NOMO-1 treated with DMSO at 0.1 percent for 48 hours (cell line): ENCODE results near the gene BLTP3A.
"Not testable (repeated sequence)": the region's sequence is repeated elsewhere in the genome, so short reads cannot be mapped to it uniquely, and the experiment has no call there.

ENCODE experiments used
- DNase-seq: peaks from one replicate; lab custom pipeline; 2025; ENCODE audit not compliant: unreplicated experiment; lab: John Stamatoyannopoulos, UW

The BLTP3A gene, protein sequence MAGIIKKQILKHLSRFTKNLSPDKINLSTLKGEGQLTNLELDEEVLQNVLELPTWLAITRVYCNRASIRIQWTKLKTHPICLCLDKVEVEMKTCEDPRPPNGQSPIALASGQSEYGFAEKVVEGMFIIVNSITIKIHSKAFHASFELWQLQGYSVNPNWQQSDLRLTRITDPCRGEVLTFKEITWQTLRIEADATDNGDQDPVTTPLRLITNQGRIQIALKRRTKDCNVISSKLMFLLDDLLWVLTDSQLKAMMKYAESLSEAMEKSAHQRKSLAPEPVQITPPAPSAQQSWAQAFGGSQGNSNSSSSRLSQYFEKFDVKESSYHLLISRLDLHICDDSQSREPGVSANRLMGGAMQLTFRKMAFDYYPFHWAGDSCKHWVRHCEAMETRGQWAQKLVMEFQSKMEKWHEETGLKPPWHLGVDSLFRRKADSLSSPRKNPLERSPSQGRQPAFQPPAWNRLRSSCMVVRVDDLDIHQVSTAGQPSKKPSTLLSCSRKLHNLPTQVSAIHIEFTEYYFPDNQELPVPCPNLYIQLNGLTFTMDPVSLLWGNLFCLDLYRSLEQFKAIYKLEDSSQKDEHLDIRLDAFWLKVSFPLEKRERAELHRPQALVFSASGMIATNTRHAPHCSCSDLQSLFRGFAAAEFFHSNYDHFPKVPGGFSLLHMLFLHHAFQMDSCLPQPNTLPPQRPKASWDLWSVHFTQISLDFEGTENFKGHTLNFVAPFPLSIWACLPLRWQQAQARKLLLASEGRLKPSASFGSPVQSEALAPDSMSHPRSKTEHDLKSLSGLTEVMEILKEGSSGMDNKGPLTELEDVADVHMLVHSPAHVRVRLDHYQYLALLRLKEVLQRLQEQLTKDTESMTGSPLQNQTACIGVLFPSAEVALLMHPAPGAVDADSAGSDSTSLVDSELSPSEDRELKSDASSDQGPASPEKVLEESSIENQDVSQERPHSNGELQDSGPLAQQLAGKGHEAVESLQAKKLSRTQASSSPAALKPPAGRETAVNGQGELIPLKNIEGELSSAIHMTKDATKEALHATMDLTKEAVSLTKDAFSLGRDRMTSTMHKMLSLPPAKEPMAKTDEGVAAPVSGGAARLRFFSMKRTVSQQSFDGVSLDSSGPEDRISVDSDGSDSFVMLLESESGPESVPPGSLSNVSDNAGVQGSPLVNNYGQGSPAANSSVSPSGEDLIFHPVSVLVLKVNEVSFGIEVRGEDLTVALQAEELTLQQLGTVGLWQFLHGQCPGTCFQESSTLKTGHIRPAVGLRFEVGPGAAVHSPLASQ (N-terminal part only)

DNA sequence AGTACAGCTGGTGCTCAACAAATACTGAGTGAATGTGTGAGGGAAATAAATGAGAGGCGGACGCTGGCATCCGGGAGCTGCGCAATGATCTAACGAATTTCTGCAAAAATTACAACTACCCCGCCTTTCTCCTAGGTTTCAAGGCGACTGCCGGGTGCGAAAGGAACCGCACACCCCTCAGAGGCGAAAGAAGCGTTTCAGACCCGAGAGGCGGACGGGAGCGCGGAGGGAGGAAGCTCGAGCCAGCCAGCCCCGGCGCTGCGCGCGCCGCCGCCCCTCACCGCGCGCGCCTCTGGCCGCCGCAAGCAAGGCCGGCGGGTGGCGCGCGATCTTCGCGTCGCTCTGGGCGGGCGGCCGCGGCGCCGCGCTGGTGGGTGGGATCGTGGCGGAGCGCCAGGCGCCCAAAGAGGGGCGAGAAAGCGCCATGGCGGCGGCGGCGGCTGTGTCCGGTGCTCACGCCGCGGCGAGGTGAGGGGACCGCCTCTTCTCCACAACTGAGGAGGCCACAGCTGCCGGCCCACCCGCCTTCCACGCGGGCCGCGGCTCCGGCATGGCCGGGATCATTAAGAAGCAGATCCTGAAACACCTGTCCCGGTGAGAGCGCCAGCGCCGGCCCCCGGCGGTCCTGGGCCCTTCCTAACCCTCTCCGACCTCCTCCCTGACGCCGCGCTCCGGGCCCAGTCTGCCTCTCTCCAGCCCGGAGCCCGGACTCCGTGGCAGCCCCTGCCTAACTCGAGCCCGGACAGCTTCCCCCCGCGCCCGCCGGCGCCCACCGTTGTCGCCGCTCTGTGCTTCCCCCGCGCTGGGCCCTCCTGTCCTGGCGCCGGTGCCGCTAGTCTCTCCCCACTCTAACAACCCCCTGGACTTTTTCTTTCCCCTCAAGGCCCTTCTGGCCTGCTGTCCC is at the start of gene BLTP3A:
BLTP3A (plus strand) TSS at position 383 of the 904 bp plus-strand sequence; CDS start at position 551, 168 bp downstream.
- peak; percentile 70 for DNase-seq

DNA sequence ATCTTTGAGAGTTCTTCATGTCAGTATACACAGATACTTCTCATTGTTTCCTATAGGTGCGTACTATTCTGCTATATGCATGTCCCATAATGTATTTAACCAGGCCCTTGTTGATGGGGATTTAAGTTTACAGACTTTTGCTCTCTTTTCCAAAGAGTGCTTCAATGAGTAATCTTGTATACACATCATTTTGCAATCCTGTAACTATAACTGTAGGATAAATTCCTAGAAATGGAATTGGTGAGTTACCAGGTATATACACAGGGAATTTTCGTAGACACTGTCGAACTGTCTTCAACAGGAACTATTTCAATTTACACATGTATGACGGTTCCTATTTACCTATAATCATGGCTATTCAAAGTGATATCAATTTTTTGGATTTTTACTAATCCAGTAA is 49.8 kb upstream of the BLTP3A start:
- no peak for DNase-seq

DNA sequence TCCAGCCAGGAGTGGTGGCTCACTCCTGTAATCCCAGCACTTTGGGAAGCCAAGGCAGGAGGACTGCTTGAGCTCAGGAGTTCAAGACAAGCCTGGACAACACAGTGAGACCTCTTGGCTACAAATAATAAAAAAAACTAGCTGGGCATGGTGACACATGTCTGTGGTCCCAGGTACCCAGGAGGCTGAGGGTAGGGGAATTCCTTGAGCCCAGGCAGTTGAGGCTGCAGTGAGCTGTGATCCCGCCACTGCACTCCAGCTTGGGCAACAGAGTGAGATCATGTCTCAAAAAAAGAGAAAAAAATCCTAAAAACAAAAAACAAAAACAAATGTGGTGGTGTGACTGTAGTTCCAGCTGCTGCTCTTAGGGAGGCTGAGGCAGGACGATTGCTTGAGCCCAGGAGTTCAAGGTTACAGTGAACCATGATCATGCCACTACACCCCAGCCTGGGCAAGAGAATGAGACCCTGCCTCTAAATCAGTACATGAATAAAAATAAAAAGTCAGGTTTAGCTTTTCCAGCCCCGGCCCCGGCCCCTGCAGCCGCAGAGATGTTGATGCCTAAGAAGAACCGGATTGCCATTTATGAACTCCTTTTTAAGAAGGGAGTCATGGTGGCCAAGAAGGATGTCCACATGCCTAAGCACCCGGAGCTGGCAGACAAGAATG is 48.1 kb upstream of the BLTP3A start:
- DNase-seq: no peak

DNA sequence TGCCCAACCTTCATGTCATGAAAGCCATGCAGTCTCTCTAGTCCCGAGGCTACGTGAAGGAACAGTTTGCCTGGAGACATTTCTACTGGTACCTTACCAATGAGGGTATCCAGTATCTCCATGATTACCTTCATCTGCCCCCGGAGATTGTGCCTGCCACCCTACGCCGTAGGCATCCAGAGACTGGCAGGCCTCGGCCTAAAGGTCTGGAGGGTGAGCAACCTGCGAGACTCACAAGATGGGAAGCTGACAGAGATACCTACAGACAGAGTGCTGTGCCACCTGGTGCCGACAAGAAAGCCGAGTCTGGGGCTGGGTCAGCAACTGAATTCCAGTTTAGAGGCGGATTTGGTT is 47.6 kb upstream of the BLTP3A start:
- not testable (repeated sequence) for DNase-seq

DNA sequence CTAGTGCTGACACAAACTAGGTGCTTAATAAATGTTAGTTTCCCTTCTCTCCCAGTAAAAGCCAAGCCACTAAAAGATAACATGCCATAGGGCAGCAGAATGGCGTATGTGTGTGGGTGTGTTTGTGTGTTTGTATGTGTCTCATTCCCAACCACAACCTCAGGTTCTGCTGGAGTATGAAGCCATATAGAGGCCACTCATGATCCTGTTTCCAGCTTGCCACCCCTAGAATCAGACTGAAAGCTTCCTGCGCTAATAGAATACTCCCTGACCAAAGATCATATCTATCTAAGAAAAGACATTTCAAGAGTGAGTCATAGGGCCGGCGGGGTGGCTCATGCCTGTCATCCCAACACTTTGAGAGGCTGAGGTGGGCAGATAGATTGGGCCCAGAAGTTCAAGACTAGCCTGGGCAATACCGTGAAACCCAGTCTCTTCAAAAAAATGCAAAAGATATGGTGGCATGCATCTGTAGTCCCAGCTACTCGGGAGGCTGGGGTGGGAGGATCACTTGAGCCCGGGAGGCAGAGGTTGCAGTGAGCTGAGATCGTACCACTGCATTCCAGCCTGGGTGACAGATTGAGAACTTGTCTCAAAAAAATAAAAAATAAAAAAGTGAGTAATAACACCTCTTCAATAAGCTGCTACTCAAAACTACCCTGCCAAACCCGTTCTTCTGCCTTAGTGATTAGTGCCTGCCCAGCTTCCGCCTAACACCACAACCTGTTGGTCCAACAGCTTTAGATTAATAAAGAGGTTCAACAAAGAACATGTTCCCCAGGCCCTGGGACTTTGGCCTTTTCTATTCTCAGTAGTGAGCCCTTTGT is 46.4 kb upstream of the BLTP3A start:
- no peak for DNase-seq

DNA sequence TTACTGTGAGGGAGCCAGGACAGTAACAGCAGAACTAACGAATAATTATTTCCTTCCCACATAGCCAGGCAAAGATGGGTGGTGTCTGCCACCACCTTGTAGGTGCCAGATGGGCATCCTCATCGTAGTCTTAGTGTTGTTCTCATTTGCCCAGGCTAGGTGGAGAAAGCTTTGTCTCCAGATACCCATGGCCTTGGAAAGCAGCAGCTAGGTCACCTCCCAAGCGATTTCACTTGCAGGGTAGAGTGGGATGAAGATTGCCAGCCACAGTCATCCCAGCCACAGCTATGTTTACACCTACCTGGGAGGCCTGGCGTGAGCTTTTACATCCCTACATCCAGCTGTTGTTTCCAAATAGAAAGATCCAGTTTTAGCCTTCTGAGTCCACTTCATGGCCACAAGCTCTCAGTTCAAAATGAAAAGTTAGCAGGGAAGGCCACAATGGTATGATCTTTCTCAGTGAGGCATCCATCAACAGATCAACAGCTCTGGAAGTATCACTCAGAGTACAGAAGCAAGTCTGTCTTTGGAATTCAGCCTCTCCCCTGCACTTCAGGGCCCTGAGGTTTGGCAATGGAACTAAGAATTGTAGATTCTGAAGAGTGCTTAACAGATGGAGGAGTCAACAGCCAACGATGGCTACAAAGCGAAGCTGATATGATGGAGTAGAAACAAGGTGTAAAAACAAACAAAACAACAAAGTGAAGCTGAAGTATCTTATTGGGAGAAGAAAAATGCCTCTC is 45.6 kb upstream of the BLTP3A start:
- no peak for DNase-seq

DNA sequence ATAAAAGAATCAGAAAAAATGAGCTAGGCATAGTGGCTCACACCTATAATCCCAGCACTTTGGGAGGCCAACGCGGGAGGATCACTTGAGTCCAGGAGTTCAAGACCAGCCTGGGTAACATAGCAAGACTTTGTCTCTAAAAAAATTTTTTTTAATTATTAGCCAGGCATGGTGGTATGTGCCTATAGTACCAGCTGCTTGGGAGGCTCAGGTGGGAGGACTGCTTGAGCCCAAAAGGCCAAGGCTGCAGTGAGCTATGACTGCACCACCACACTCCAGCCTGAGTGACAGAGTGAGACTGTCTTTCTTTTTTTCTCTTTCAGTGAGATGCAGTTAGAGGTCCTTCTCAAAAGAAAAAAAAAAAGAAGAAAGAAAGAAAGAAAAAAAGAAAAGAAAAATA is 43.1 kb upstream of the BLTP3A start:
- DNase-seq: no peak

DNA sequence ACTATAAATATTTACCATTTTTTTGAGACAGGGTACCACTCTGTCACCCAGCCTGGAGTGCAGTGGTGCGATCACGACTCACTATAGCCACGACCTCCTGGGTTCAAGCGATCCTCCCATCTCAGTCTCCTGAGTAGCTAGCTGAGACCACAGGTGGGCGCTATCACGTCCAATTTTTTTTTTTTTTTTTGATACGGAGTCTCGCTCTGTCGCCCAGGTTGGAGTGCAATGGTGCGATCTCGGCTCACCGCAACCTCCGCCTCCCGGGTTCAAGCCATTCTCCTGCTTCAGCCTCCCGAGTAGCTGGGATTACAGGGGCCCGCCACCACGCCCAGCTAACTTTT is 35.4 kb upstream of the BLTP3A start:
- DNase-seq: peak; percentile 32

DNA sequence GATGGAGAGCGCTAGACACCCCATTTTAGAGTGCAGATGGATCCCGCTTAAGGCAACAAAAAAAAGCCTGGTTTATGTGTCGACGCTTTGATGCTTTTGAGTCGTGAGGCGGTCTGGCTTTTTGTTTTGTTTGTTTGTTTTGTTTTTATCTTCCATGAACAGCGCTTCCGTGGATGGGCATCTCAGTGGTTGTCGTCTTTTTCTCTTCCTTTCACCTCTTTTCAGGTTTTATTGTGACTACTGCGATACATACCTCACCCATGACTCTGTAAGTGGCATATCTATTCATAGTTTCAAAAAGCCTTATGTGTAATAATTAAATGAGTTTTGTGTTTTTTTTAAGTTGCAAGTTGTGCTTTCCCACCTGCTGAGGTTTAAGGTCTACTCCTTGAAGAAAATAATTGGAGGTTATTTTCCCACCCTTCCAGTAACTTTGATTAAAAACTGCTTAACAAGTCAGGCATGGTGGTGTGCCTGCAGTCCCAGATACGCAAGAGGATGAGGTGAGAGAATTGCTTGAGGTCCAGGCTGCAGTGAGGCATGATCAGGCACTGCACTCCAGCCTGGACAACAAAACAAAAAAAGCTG is 34.1 kb upstream of the BLTP3A start:
- DNase-seq: no peak

DNA sequence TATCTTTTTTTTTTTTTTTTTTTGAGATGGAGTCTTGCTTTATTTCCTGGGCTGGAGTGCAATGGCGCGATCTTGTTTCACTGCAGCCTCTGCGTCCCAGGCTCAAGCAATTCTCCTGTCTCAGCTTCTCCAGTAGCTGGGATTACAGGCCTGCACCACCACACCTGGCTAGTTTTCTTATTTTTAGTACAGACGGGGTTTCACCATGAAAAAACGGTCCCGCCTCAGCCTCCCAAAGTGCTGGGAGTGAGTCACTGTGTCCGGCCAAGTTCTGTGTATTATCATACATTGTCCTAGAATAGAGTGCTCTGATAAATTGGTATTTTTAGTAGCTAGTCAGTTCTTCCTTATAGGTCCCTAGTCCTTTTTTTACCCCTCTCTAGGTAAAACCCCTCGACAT is 31.8 kb upstream of the BLTP3A start:
- DNase-seq: no peak

DNA sequence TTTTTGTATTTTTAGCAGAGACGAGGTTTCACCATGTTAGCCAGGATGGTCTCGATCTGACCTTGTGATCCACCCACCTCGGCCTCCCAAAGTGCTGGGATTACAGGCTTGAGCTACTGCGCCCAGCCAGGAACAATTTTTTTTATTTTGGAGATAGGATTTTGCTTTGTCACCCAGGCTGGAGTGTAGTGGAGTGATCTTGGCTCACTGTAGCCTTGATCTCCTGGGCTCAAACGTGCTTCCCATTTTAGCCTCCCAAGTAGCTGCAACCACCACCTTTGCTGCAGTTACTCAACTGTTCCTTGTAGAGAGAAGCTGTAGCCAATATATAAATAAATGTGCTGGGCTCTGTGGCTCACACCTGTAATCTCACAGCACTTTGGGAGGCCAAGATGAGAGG is 30.2 kb upstream of the BLTP3A start:
- not testable (repeated sequence) for DNase-seq

DNA sequence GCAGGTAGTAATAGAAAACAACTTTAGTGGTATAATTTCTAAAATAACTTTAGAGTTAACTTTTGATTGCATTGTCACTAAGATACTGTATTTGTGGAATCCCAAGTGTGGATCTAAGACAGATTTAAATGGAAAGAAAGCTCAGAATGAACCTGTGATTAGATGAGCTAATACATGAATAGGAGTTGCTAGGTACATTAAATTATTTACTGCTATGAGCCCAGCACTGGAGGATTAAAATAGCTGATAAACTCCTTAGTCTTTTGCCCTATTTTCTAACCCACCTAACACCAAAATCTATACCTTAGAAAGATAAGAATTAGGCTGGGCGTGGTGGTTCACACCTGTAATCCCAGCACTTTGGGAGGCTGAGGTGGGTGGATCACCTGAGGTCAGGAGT is 23.7 kb upstream of the BLTP3A start:
- no peak for DNase-seq

DNA sequence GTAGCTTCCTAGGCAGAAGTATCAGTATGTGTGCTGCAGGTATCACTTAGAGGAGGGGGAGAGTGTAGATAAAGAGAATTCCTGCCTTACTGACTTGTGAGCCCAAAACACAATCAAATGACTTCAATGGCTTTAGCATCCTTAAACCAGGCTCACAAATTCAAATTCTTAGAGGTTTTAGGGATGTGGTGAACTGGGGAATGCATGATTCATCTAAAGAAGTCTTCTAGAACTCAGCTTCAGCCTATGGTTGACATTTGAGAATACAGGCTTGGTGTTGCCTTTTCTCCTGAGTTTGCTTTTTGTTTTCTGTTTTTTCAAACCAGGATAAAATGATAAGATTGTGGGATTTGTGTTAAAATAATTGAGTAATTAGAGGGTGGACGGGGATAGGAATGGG is 20.2 kb upstream of the BLTP3A start:
- DNase-seq: no peak

DNA sequence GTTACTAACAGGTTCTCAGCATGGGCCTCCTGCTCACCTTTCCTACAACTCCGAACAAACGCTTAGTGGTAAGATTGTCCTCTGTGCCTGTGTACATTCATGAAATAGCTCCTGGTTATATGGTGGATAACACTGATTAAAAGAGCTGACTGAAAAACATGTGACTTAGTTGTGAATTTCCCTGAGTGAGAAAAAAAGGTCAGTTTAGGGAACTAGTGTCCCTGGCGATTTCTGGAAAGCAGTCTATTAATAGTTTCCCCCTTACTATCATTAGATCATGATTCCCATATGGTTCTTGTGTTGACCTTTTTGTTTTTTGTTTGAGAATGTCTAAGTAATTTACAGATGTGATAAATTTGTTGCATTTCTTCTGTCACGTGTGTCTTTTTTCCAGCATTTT is 18.9 kb upstream of the BLTP3A start:
- no peak for DNase-seq

DNA sequence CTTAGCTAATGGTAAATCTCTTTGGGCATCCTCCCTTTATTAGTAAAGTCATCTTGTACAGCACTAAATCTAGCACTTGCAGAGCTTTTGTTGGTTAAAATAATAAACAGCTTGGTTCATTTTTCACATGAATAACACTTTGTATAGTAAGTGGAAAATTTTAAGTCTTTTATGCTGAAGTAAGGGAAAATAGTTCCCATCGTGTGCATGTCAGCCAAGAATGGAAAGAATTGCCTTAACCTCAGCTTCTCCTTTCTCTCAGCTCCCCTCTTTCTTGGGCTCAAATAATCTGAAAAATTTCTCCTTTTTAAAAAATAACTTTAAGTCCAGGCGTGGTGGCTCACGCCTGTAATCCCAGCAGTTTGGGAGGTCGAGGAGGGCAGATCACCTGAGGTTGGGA is 18.0 kb upstream of the BLTP3A start:
- DNase-seq: no peak

DNA sequence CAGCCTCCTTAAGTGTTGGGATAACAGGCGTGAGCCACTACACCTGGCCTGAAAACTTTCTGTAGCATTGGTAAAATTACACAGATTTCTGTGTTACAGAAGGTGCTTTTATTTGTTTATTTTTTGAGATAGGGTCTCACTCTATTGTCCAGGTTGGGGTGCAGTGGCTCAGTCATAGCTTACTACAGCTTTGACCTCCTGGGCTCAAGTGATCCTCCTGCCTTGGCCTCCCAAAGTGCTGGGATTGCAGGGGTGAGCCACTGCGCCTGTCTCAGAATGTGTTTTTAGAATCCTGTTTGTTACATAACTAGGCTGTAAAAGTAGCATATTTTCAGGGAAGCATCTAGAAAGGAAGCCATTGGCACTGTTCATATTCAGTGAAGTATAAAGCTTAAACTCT is 16.9 kb upstream of the BLTP3A start:
- no peak for DNase-seq

DNA sequence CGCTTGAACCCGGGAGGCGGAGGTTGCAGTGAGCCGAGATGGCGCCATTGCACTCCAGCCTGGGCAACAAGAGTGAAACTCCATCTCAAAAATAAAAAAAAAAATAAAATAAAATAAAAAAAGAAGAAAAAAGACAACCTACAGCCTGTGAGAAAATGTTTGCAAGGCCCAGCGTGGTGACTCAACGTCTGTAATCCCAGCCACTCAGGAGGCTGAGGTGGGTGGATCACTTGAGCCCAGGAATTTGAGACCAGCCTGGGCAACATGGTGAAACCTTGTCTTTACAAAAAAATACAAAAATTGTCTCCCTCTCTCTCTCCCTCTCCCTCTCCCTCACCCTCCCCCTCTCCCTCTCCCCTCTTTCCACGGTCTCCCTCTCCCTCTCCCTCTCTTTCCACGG is 6.5 kb upstream of the BLTP3A start:
- DNase-seq: not testable (repeated sequence)

DNA sequence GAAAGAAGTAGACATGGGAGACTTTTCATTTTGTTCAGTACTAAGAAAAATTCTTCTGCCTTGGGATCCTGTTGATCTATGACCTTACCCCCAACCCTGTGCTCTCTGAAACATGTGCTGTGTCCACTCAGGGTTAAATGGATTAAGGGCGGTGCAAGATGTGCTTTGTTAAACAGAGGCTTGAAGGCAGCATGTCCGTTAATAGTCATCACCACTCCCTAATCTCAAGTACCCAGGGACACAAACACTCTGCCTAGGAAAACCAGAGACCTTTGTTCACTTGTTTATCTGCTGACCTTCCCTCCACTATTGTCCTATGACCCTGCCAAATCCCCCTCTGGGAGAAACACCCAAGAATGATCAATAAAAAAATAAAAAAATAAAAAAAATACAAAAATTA is 4.7 kb upstream of the BLTP3A start:
- DNase-seq: not testable (repeated sequence)
